Activated CD8-positive, alpha-beta T cell treated with anti-CD3 and anti-CD28 coated beads for 36 hours (primary cell): ENCODE results near the gene GINS3. TPM values are rescaled to one million over a fixed set of nuclear protein-coding genes. Genes with fewer than 3 reads are reported as not detected.

Source experiments
- ATAC-seq: fragments of 200-7000 bp; cut with Tn5 transposase; one replicate; pipeline ENCODE4 v1.10.0; 2021; ENCODE audit warnings: mild to moderate bottlenecking, moderate library complexity
- CTCF ChIA-PET: fragments of 350-600 bp; sonication (Branson Sonifier 250); formaldehyde crosslinking; loops from one replicate; lab custom pipeline; 2021; ENCODE audit warnings: antibody characterized with exemption; lab: Charles Lee
- POLR2A ChIA-PET: fragments of 350-600 bp; sonication (Branson Sonifier 250); formaldehyde crosslinking; loops from one replicate; lab custom pipeline; 2021; ENCODE audit warnings: antibody characterized with exemption; lab: Charles Lee
- DNase-seq: peaks from one replicate; pipeline ENCODE4 v3.0.0-alpha.2; 2020
- H3K27ac Mint-ChIP-seq: one replicate; pipeline ENCODE4 v1.8.0; 2021; ENCODE audit warnings: mild to moderate bottlenecking, mixed read lengths
- H3K27me3 Mint-ChIP-seq: one replicate; pipeline ENCODE4 v1.8.0; 2021; ENCODE audit warnings: mixed read lengths
- H3K36me3 Mint-ChIP-seq: one replicate; pipeline ENCODE4 v1.8.0; 2021; ENCODE audit warnings: low read depth, mixed read lengths
- H3K4me1 Mint-ChIP-seq: one replicate; pipeline ENCODE4 v1.8.0; 2021; ENCODE audit warnings: low read depth, mixed read lengths
- H3K4me3 Mint-ChIP-seq: one replicate; pipeline ENCODE4 v1.8.0; 2021; ENCODE audit warnings: mild to moderate bottlenecking, moderate library complexity, mixed read lengths
- H3K9me3 Mint-ChIP-seq: one replicate; pipeline ENCODE4 v1.8.0; 2021; ENCODE audit warnings: mixed read lengths
- intact Hi-C: fragments of 100-400 bp; cut with micrococcal nuclease; formaldehyde crosslinking; loops from one replicate; pipeline ENCODE4 v1.10.0; 2022
- total RNA-seq, 2 experiments: library from RNA; stranded (reverse); gene quantifications; one replicate each; pipeline ENCODE4 v1.2.3, GENCODE V29; 2021
- TF ChIP-seq, protein P1 (sequence below): fragments of 200-600 bp; IDR thresholded peaks from one replicate; pipeline ENCODE4 v1.8.0; 2022; ENCODE audit warnings: antibody characterized with exemption, mild to moderate bottlenecking

GINS3 gene
- total RNA-seq, 2 experiments from 2014 or later: 16.0 to 18.1 TPM

- Mint-ChIP-seq H3K4me3 (no peak overlapping the region), H3K27ac (no peak overlapping the region), H3K9me3 (no peaks in the 10 kb centered on the region), H3K4me1 (no peaks in the 10 kb centered on the region), H3K36me3 (no peaks in the 10 kb centered on the region), H3K27me3 (peaks cover 11% of the 10 kb centered on the region)
- POLR2A ChIA-PET: no interaction called here
- DNase-seq (no peak), ATAC-seq (no peak)
- intact Hi-C loops: no loop called here
- TF ChIP-seq, protein P1, sequence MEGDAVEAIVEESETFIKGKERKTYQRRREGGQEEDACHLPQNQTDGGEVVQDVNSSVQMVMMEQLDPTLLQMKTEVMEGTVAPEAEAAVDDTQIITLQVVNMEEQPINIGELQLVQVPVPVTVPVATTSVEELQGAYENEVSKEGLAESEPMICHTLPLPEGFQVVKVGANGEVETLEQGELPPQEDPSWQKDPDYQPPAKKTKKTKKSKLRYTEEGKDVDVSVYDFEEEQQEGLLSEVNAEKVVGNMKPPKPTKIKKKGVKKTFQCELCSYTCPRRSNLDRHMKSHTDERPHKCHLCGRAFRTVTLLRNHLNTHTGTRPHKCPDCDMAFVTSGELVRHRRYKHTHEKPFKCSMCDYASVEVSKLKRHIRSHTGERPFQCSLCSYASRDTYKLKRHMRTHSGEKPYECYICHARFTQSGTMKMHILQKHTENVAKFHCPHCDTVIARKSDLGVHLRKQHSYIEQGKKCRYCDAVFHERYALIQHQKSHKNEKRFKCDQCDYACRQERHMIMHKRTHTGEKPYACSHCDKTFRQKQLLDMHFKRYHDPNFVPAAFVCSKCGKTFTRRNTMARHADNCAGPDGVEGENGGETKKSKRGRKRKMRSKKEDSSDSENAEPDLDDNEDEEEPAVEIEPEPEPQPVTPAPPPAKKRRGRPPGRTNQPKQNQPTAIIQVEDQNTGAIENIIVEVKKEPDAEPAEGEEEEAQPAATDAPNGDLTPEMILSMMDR: no peak
- CTCF ChIA-PET: no interaction called here
Observed at GRCh38 chr16:58442547-58442946, 50.3 kb downstream of the GINS3 start.

DNA sequence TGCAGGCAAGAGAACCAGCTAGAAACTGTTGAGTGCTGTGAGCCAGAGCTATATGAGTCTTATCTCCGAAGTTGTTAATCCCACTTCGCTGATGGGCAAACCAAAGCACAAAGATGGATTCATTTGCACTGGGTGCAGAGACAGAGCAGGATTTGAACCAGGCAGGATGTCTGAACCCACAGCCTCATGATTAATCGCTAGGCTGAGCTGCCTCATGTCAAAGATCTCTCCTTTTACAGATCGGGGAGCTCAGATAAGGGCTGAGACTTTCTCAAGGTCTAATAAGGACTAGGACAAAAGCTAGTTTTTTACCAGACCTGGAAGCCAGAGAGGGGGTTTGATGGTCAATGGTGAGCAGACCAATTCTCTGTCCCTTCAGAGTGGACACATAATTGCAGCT lies 51.5 kb downstream of the GINS3 start:
- no peak overlapping the region for H3K27ac Mint-ChIP-seq
- H3K36me3 Mint-ChIP-seq: no peaks in the 10 kb centered on the region
- peaks cover 11% of the 10 kb centered on the region for H3K27me3 Mint-ChIP-seq
- DNase-seq (no peak), ATAC-seq (no peak)
- POLR2A ChIA-PET: interaction anchor here (1.2 kb wide), 1 partner anchor 74 kb away, joined by 3 read pairs; no protein-coding TSS in a partner anchor
- TF ChIP-seq, protein P1: no peak
- no peaks in the 10 kb centered on the region for H3K9me3 Mint-ChIP-seq
- intact Hi-C loops: no loop called here
- no peak overlapping the region for H3K4me3 Mint-ChIP-seq
- no peaks in the 10 kb centered on the region for H3K4me1 Mint-ChIP-seq
- CTCF ChIA-PET: interaction anchor here (1.4 kb wide), 1 partner anchor 44 kb away, joined by 6 read pairs; no protein-coding TSS in a partner anchor

- DNase-seq (no peak), ATAC-seq (no peak)
- ChIA-PET POLR2A (interaction anchor here (1.2 kb wide), 1 partner anchor 75 kb away, joined by 3 read pairs; no protein-coding TSS in a partner anchor), CTCF (interaction anchor here (1.4 kb wide), 1 partner anchor 43 kb away, joined by 6 read pairs; no protein-coding TSS in a partner anchor)
- no peaks in the 10 kb centered on the region for H3K9me3 Mint-ChIP-seq
- H3K36me3 Mint-ChIP-seq: no peaks in the 10 kb centered on the region
- TF ChIP-seq, protein P1: no peak
- peaks cover 11% of the 10 kb centered on the region for H3K27me3 Mint-ChIP-seq
- no peaks in the 10 kb centered on the region for H3K4me1 Mint-ChIP-seq
- intact Hi-C loops: no loop called here
- no peak overlapping the region for H3K4me3 Mint-ChIP-seq
- H3K27ac Mint-ChIP-seq: no peak overlapping the region
Observed at GRCh38 chr16:58444265-58444664, 52.0 kb downstream of the GINS3 start.

DNA sequence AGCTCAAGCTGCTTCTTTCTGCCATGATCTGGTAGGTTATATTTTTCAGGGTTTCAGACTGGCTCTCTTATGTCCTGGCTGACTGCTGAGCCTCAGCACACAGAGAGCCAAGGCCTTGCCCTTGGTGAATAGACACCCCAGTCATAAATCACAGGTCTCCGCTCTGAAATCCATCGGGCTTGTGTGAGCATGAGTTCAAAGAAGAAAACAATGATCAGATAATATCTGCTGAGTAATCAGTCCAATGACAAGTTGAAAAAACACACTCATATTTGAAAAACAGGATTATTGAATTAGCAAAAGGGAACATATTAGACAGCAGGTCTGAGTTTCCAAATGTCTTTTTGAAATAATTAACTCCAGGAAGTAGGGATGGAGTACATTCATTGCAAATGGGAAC lies 56.6 kb downstream of the GINS3 start:
- ChIA-PET POLR2A (no interaction called here), CTCF (interaction anchor here (0.6 to 1.4 kb wide), 3 partner anchors 39 to 112 kb away, joined by 3 read pairs; no protein-coding TSS in a partner anchor)
- Mint-ChIP-seq H3K4me3 (no peak overlapping the region), H3K27ac (no peak overlapping the region), H3K27me3 (peaks cover 9% of the 10 kb centered on the region), H3K9me3 (no peaks in the 10 kb centered on the region), H3K36me3 (no peaks in the 10 kb centered on the region), H3K4me1 (no peaks in the 10 kb centered on the region)
- ATAC-seq (no peak), DNase-seq (no peak)
- intact Hi-C loops: no loop called here
- TF ChIP-seq, protein P1: no peak

DNA sequence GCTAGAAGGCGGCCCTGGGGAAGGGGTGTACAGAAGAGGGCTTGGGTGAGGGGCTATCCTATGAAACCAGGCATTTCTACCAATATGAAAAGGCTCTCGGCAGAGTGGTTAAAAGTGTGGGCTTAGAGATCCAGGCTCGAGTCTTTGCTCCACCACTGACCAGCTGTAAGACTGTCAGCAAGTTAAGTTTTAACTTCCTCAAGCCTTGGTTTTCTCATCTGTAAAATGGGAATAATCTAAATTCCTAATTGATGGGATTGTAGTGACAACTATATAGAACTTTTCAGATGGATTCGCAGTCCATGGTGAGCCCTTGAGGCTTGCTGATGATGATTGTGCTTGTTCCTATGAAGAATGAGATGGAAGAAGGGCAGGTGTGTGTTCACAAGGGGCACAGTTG lies 57.0 kb downstream of the GINS3 start:
- ATAC-seq: no peak
- Mint-ChIP-seq H3K9me3 (no peaks in the 10 kb centered on the region), H3K27ac (no peak overlapping the region), H3K27me3 (peaks cover 11% of the 10 kb centered on the region), H3K4me1 (no peaks in the 10 kb centered on the region), H3K4me3 (no peak overlapping the region), H3K36me3 (no peaks in the 10 kb centered on the region)
- TF ChIP-seq, protein P1: no peak
- ChIA-PET CTCF (interaction anchor here (1.4 to 1.5 kb wide), 2 partner anchors 38 to 113 kb away, joined by 3 read pairs; no protein-coding TSS in a partner anchor), POLR2A (no interaction called here)
- no peak for DNase-seq
- intact Hi-C loops: no loop called here
